ENCODE measurements around the gene BIRC7. TPM values are rescaled to one million over a fixed set of nuclear protein-coding genes. Genes with fewer than 3 reads are reported as not detected.

BIRC7 gene
- 0.23 TPM in 1 of 2 replicates, not detected in the other for total RNA-seq (ENCODE audit: low replicate concordance)

GRCh38 chr20:63235399-63235983 lies at the start of gene BIRC7:
Gene BIRC7 (plus strand): TSS chr20:63235905. CDS start chr20:63236097, 192 bp downstream.

GRCh38 chr20:63216041-63216848 lies 19.5 kb upstream of the BIRC7 start, which contains the start of gene YTHDF1:
Gene YTHDF1 (minus strand): TSS chr20:63216131. CDS start chr20:63215892, 239 bp downstream.

GRCh38 chr20:63254232-63254605 lies 18.5 kb downstream of the BIRC7 start, which contains the start of gene NKAIN4:
Gene NKAIN4 (minus strand): TSS chr20:63254463. CDS start chr20:63254450, 13 bp downstream.

GRCh38 chr20:63272105-63273058 lies 36.7 kb downstream of the BIRC7 start, which contains the start of gene ARFGAP1:
Gene ARFGAP1 (plus strand): TSS chr20:63272813. CDS start chr20:63275581, 2,768 bp downstream.

Other genes with a start within 250 kb of the BIRC7 start
- gene BHLHE23, start 228.9 kb upstream of the BIRC7 start, total RNA-seq (ENCODE audit: low replicate concordance), result not detected in 2 replicates
- 11.9 and 18.8 TPM in 2 replicates for gene YTHDF1, start 19.8 kb upstream of the BIRC7 start, total RNA-seq (ENCODE audit: low replicate concordance)
- 0.15 TPM in 1 of 2 replicates, not detected in the other for gene NKAIN4, start 18.6 kb downstream of the BIRC7 start, total RNA-seq (ENCODE audit: low replicate concordance)
- 52.7 and 84.5 TPM in 2 replicates for gene ARFGAP1, start 36.9 kb downstream of the BIRC7 start, total RNA-seq (ENCODE audit: low replicate concordance)
- under 0.01 TPM in 1 of 2 replicates, not detected in the other for gene COL20A1, start 57.3 kb downstream of the BIRC7 start, total RNA-seq (ENCODE audit: low replicate concordance)
- not detected in 2 replicates for gene CHRNA4, start 125.4 kb downstream of the BIRC7 start, total RNA-seq (ENCODE audit: low replicate concordance)
- gene KCNQ2, start 236.8 kb downstream of the BIRC7 start, total RNA-seq (ENCODE audit: low replicate concordance), result not detected in 2 replicates

Measured in smooth muscle cell of the coronary artery (primary cell).